ENCODE results near the gene UGGT1.

The UGGT1 gene

GRCh38 chr2:128219891-128220290 is 128.9 kb downstream of the UGGT1 start:
- no peak for DNase-seq (ENCODE audit: low read depth)

DNA sequence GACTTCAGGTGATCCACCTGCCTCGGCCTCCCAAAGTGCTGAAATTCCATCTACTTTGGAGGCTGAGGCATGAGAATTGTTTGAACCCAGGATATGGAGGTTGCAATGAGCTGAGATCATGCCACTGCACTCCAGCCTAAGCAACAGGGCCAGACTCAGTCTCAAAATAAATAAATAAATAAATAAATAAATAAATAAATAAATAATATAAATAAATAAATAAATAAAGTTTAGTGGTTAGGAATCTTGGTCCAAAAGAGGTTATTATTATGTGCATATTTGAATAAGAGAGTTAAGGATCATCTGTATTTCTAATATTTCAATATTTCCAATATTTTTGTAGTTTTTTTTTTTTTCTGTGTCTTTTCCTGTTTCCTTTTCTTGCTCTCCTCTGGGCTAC is 136.9 kb downstream of the UGGT1 start:
- DNase-seq (ENCODE audit: low read depth), result no peak

DNA sequence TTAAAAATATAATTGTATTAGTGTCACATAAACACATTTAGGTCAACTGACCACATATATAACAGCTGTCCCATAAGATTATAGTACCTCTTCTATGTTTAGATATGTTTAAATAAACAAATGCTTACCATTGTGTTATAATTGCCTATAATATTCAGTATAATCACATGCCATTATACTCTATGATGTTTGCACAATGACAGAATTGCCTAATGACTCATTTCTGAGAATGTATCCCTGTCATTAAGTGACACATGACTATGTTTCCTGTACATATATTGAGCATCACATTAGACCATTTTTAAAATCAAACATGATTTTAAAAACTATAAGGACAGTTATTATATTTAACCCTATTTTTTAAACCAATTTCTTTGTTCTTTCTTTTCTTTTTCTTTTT is 137.9 kb downstream of the UGGT1 start:
- DNase-seq (ENCODE audit: low read depth), result no peak

- DNase-seq (ENCODE audit: low read depth), result peak; percentile 72
Observed at GRCh38 chr2:128232965-128233789, 142.2 kb downstream of the UGGT1 start.

- no peak for DNase-seq (ENCODE audit: low read depth)
Observed at GRCh38 chr2:128233790-128234395, 142.9 kb downstream of the UGGT1 start.

DNA sequence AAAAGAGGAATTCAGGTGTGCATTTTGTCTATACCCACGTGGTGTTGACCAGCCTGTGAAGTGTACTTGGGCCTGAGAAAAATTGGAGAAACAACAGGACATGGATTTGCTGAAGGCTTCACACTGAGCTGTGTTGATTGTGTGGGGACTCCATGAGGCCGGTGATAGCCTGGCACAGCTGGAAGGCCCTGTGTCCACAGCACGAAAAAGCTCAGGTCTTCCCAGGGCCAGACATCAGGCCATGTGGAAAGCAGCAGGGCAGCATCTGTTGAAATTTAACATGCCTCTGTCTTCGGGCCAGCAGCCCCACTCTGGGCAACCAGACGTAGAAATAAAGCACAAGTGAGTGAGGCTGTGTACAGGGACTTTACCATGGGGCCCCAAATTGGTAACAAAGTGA is 143.6 kb downstream of the UGGT1 start:
- no peak for DNase-seq (ENCODE audit: low read depth)

DNA sequence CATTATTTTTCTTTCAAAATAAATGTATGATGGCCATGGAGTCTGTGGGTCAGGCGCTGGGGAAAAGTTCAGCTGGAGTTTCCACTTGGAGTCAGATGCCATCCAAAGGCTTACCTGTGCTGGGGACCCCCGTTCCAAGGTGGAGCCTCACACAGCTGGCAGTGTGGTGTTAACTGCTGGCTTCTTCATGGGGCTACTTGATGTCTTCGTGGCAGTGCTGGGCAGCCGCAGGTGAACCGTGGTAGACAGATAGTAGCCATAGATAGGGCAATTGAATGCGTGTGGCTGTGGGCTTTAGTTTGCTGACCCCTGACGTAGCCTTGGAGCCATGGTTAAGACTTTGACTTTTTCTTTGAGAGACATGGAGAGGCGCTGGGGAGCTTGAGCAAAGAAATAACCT is 144.6 kb downstream of the UGGT1 start:
- no peak for DNase-seq (ENCODE audit: low read depth)

- DNase-seq (ENCODE audit: low read depth), result no peak
Observed at GRCh38 chr2:128236491-128237035, 145.6 kb downstream of the UGGT1 start.

GRCh38 chr2:128237081-128237534 is 146.1 kb downstream of the UGGT1 start:
- DNase-seq (ENCODE audit: low read depth), result no peak

DNA sequence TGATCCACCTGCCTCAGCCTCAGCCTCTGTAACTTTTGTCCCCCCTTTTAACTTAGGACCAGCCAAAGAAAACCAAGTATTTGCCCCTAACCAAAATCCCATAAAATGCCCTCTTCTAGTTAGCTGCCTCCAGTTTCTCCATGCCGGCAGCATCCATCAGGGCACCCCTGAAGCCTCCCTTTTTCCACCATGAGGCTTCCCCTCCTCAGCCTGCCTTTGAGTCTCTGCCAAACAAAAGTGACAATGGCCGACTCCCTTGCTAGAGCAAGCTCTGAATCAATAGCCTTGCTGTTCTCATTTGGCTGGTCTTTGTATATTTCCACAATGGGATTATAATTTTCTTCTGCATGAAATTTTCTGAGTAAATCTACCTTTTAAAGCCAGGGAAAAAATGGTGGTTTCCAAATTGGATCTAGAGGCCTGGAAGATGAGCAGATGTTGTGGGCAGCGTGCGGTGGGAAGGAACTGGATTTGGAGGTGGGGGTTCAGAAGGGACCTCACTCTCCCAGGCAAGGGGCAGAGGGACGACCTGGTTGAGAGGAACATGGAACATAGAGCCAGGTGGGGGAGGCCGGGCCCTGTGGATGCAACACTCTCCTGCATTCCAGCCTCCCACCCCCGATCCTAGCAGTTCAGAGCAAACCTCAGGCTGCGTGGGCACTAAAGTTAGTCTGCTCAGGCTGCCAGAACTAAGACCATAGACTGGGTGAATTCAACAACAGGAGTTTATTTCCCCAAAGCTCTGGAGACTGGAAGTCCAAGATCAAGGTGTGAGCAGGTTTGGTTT is 147.1 kb downstream of the UGGT1 start:
- DNase-seq (ENCODE audit: low read depth), result no peak

DNA sequence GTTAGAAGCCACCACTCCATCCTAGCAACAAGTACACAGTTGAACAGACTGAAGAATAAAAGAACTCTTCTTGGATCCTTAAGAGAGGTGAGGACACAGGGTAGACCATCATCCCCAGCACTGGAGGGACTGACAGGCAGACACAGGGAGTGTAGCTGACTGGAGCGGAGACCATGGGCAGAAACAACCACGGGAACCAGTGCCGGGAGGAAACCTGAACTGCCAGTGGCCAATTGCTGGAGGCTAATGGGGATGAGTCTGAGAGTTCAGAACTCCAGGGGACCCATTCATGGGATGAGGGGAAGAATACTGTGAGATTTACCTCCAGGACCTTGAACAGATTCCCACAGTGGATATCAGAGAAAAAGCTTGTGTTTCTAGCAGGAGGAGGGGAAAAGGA is 150.9 kb downstream of the UGGT1 start:
- no peak for DNase-seq (ENCODE audit: low read depth)

All from stimulated activated CD8-positive, alpha-beta memory T cell treated with anti-CD3 and anti-CD28 coated beads, Interleukin-12 subunit alpha, Interleukin-12 subunit beta, amount 100 ng/mL, for 4 hours (primary cell).